ENCODE results near the gene CACNA1E.

- TF ChIP-seq POLR2A (IDR thresholded peaks at IDR 0.05) (no peak), CTCF (IDR thresholded peaks at IDR 0.05) (no peak)
Observed at GRCh38 chr1:181478306-181478705, 5.0 kb upstream of the CACNA1E start.
